Breast epithelium (tissue), 4 donors: Measurements from ENCODE around the gene MXRA5. TPM values are rescaled to one million over a fixed set of nuclear protein-coding genes. Genes with fewer than 3 reads are reported as not detected.
"Not testable (repeated sequence)": the region's sequence is repeated elsewhere in the genome, so short reads cannot be mapped to it uniquely, and the experiment has no call there.

ENCODE experiments used
- DNase-seq, 2 donors: peaks; one replicate each; pipeline ENCODE4 v3.0.0-alpha.2; 2019; ENCODE audit warnings: low spot score in 2 of 2
- H3K27ac ChIP-seq, 2 donors: fragments of 200-600 bp; sonication (generic) in 1 of 2; one replicate each; pipeline ENCODE4 v1.5.1; 2016 to 2019; ENCODE audit warnings: mild to moderate bottlenecking in 1 of 2
- H3K27me3 ChIP-seq, 2 donors: fragments of 200-600 bp; sonication (generic) in 1 of 2; one replicate each; pipeline versions ENCODE4 v1.5.1 to v1.6.0; 2017 to 2019; ENCODE audit warnings: control low read depth in 1 of 2, mild to moderate bottlenecking in 1 of 2
- H3K36me3 ChIP-seq: fragments of 200-600 bp; one replicate; pipeline ENCODE4 v1.5.1; 2019
- H3K4me1 ChIP-seq, 2 donors: fragments of 200-600 bp; sonication (generic); one replicate each; pipeline ENCODE4 v1.5.1; 2016 to 2019; ENCODE audit warnings: control low read depth in 1 of 2
- H3K4me3 ChIP-seq, 3 donors: fragments of 200-600 bp; sonication (generic); 1 replicate in 2 of 3; 2 replicates in 1 of 3; pipeline ENCODE4 v1.5.1; 2016 to 2019; ENCODE audit warnings: mild to moderate bottlenecking in 3 of 3, moderate library complexity in 2 of 3
- H3K9me3 ChIP-seq, 2 donors: fragments of 200-600 bp; sonication (generic) in 1 of 2; one replicate each; pipeline ENCODE4 v1.5.1; 2016 to 2019; ENCODE audit warnings: control low read depth in 1 of 2
- CTCF ChIP-seq, 3 donors: fragments of 450-650 bp; IDR thresholded peaks; one replicate each; pipeline ENCODE4 v1.5.1; 2016 to 2017; ENCODE audit warnings: antibody characterized with exemption in 3 of 3, mild to moderate bottlenecking in 3 of 3, moderate library complexity in 3 of 3
- POLR2A ChIP-seq: fragments of 450-650 bp; IDR thresholded peaks from one replicate; pipeline ENCODE4 v1.6.1; 2016; ENCODE audit warnings: antibody characterized with exemption, mild to moderate bottlenecking, moderate library complexity
- POLR2AphosphoS5 ChIP-seq, 3 donors: sonication (generic); formaldehyde crosslinking; IDR thresholded peaks; one replicate each; pipeline ENCODE4 v1.6.1; 2017; ENCODE audit warnings: antibody characterized with exemption in 3 of 3
- intact Hi-C: fragments of 100-400 bp; cut with DNase I; formaldehyde crosslinking; loops from one replicate; pipeline ENCODE4 v1.15.1; 2023; ENCODE audit warnings: low total_unique reads
- total RNA-seq, 3 donors: library from RNA; depleted of rRNA; stranded (reverse); fragments of >200 nt; gene quantifications; one replicate each; pipeline ENCODE4 v1.1.0, GENCODE V29; 2016

The MXRA5 gene
- total RNA-seq, 3 donors from 2014 or later, result 2.1 to 6.6 (median 2.9) TPM

DNA sequence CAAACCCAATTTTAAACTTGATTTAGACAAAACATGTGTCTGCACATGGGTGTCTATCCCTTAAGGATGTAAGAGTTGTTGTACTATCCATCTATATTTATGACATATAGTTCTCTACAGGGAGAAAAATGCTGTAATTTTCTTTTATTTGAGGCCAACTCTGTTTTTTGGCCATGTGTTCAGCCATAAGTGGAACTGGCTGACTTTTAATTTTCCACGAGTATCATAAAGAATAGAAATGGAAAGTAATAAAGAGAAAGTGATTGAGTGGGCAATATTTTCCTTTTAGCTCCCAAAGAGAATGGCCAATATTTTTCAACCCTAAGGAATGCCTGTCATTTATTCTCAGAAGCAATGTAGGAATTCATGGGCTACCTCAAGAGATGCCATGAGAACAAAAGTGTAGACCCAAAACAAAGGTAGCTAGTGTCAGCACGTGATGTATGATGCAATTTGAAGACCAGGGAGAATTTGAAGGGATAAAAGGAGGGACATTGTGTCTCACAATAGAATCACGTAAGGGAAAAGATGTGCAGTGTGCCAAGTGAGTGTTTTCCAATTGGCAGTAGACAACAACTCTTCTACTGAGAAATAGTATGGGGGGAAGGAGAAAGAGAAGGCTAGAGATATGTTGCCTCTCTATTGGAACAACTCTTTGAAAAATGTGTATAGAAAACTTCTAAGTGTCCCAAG is 27.8 kb upstream of the MXRA5 start:
- Histone ChIP-seq H3K27me3 (no peaks in the 10 kb centered on the region), H3K4me1 (no peaks in the 10 kb centered on the region), H3K4me3 (no peak overlapping the region), H3K27ac (no peak overlapping the region), H3K36me3 (no peaks in the 10 kb centered on the region), H3K9me3 (no peaks in the 10 kb centered on the region)
- TF ChIP-seq POLR2AphosphoS5 (IDR thresholded peaks at IDR 0.05) (no peak), POLR2A (no peak), CTCF (IDR thresholded peaks at IDR 0.05) (no peak)
- intact Hi-C loops, result no loop called here
- DNase-seq, result no peak

DNA sequence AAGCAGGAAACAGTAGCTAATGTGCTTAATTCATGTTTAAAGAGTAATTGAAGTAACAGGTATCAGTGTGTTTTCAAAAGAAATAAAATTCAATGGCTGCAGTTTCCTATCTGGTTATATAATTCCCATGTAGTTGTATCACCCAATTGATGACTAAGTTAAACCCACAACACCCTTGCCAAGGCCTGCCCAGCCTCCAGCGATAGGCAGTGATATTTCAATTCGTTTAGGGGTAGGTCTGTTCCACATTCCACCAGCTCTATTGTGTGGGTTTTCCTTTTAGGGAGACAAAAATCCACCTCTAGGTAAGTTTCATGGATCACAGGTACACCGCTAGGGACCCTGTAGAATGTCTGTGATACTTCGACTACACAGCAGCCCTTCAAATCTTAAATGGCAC is 24.7 kb upstream of the MXRA5 start:
- Histone ChIP-seq H3K9me3 (no peaks in the 10 kb centered on the region), H3K27ac (no peak overlapping the region), H3K4me1 (no peaks in the 10 kb centered on the region), H3K27me3 (no peaks in the 10 kb centered on the region), H3K4me3 (no peak overlapping the region), H3K36me3 (no peaks in the 10 kb centered on the region)
- TF ChIP-seq POLR2AphosphoS5 (IDR thresholded peaks at IDR 0.05), result no peak
- TF ChIP-seq POLR2A, result no peak
- no peak for TF ChIP-seq CTCF (IDR thresholded peaks at IDR 0.05)
- intact Hi-C loops, result no loop called here
- DNase-seq, result no peak

GRCh38 chrX:3370656-3371055 is 24.2 kb upstream of the MXRA5 start:
- H3K4me1 ChIP-seq, result no peaks in the 10 kb centered on the region
- H3K4me3 ChIP-seq, result no peak overlapping the region
- intact Hi-C loops, result no loop called here
- H3K9me3 ChIP-seq, result no peaks in the 10 kb centered on the region
- H3K27me3 ChIP-seq, result no peaks in the 10 kb centered on the region
- H3K36me3 ChIP-seq, result no peaks in the 10 kb centered on the region
- no peak overlapping the region for H3K27ac ChIP-seq
- TF ChIP-seq POLR2AphosphoS5 (IDR thresholded peaks at IDR 0.05) (no peak), POLR2A (no peak), CTCF (IDR thresholded peaks at IDR 0.05) (no peak)
- DNase-seq, result no peak

DNA sequence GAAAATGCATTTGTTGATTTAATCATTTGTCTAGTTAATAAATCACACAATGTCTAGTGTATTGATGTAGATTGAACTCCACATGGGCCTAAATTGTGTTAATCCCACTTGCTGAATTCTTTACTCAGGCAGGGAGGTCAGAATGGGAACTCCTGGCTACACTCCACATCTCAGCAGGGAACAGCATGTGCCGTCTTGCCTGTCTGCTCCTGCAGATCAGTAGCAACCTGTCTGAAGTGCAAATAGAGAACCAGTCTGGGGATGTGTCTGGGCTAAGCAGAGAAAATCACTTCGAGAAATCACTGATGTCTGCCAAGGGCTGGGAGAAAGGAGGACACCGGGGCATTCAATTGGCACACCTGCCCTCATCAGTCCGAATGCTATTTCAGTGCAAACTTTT is 16.5 kb upstream of the MXRA5 start:
- intact Hi-C loops, result no loop called here
- DNase-seq, result peak in 1 of 2 donors; percentile 45
- Histone ChIP-seq H3K4me3 (no peak overlapping the region), H3K27ac (no peak overlapping the region), H3K9me3 (no peaks in the 10 kb centered on the region), H3K4me1 (no peaks in the 10 kb centered on the region), H3K27me3 (peaks cover 0 to 4% of the 10 kb centered on the region in 2 donors), H3K36me3 (no peaks in the 10 kb centered on the region)
- TF ChIP-seq POLR2A, result no peak
- TF ChIP-seq CTCF (IDR thresholded peaks at IDR 0.05), result no peak
- no peak for TF ChIP-seq POLR2AphosphoS5 (IDR thresholded peaks at IDR 0.05)

- DNase-seq, result no peak
- H3K4me1 ChIP-seq, result no peaks in the 10 kb centered on the region
- peaks cover 0 to 4% of the 10 kb centered on the region in 2 donors for H3K27me3 ChIP-seq
- no peak overlapping the region for H3K4me3 ChIP-seq
- intact Hi-C loops, result no loop called here
- no peak for TF ChIP-seq POLR2AphosphoS5 (IDR thresholded peaks at IDR 0.05)
- TF ChIP-seq CTCF (IDR thresholded peaks at IDR 0.05), result no peak
- no peak for TF ChIP-seq POLR2A
- H3K36me3 ChIP-seq, result no peaks in the 10 kb centered on the region
- H3K27ac ChIP-seq, result no peak overlapping the region
- H3K9me3 ChIP-seq, result no peaks in the 10 kb centered on the region
Measured at GRCh38 chrX:3360881-3361280, 14.4 kb upstream of the MXRA5 start.

GRCh38 chrX:3352741-3353140 is 6.3 kb upstream of the MXRA5 start:
- H3K4me3 ChIP-seq, intact Hi-C loops, DNase-seq: not testable (repeated sequence)

More at GRCh38 chrX:3352741-3353140, 6.3 kb upstream of the MXRA5 start:
- not testable (repeated sequence) for H3K36me3 ChIP-seq, H3K27me3 ChIP-seq, H3K27ac ChIP-seq, H3K4me1 ChIP-seq
- H3K9me3 ChIP-seq, result peaks cover 7 to 13% of the 10 kb centered on the region in 2 donors
